Adipose tissue (tissue), 3 donors: ENCODE data around the gene SLC39A11. TPM values are rescaled to one million over a fixed set of nuclear protein-coding genes. Genes with fewer than 3 reads are reported as not detected.
"Not testable (repeated sequence)": the region's sequence is repeated elsewhere in the genome, so short reads cannot be mapped to it uniquely, and the experiment has no call there.

ENCODE experiments used
- H3K27ac ChIP-seq: one replicate; pipeline ENCODE4 v1.5.1; 2013; ENCODE audit warnings: low read depth, low read length
- WGBS, 3 donors: extraction: QIAGEN DNeasy Blood & Tissue Kit; methylation state at CpG; one replicate each; pipeline ENCODE4 v1.1.7; 2013; 5-methylcytosine and 5-hydroxymethylcytosine counted together
- polyA plus RNA-seq, 3 donors: library from polyadenylated mRNA; stranded (reverse); fragments of 200-250 nt; gene quantifications; one replicate each; pipeline ENCODE4 v1.2.3, GENCODE V29; 2013
- donor health status: healthy with polysubstance abuse.
- donor health status: Bipolar disorder and iron deficiency.
- donor health status: healthy.

The SLC39A11 gene
- polyA plus RNA-seq, 3 donors: 6.1 to 19.4 (median 7.6) TPM

GRCh38 chr17:73118139-73118538, 25.7 kb upstream of the SLC39A11 start:
- 86 to 94% (median 94%) methylated on average over 4 of the region's 4 CpGs for WGBS, 3 donors
- no peak overlapping the region for H3K27ac ChIP-seq

GRCh38 chr17:73112246-73112645, 19.8 kb upstream of the SLC39A11 start:
- 88 to 90% (median 89%) methylated on average over 5 of the region's 5 CpGs for WGBS, 3 donors
- no peak overlapping the region for H3K27ac ChIP-seq

GRCh38 chr17:73111386-73111785, 18.9 kb upstream of the SLC39A11 start:
- no peak overlapping the region for H3K27ac ChIP-seq
- 89% methylated on average over 6 of the region's 6 CpGs for WGBS, 3 donors

GRCh38 chr17:73107191-73107590, 14.7 kb upstream of the SLC39A11 start:
- H3K27ac ChIP-seq: no peak overlapping the region
- WGBS, 3 donors: 50 to 77% (median 51%) methylated on average over 4 of the region's 4 CpGs

- H3K27ac ChIP-seq: no peak overlapping the region
- WGBS, 3 donors: 61 to 92% (median 67%) methylated on average over 1 of the region's 1 CpG
These were observed 12.9 kb upstream of the SLC39A11 start for GRCh38 chr17:73105431-73105830.

- no peak overlapping the region for H3K27ac ChIP-seq
- WGBS, 3 donors: 90 to 95% (median 90%) methylated on average over 3 of the region's 3 CpGs
These were observed 12.0 kb upstream of the SLC39A11 start for GRCh38 chr17:73104450-73104849.

GRCh38 chr17:73103641-73104335, 11.3 kb upstream of the SLC39A11 start:
- no peak overlapping the region for H3K27ac ChIP-seq
- WGBS, 3 donors: 72 to 87% (median 75%) methylated on average over 12 of the region's 12 CpGs

- WGBS, 3 donors: 81 to 93% (median 86%) methylated on average over 6 of the region's 6 CpGs
- H3K27ac ChIP-seq: no peak overlapping the region
These were observed 8.5 kb upstream of the SLC39A11 start for GRCh38 chr17:73101031-73101430.

- WGBS, 3 donors: 90 to 94% (median 94%) methylated on average over 2 of the region's 2 CpGs
- no peak overlapping the region for H3K27ac ChIP-seq
These were observed 7.9 kb upstream of the SLC39A11 start for GRCh38 chr17:73100363-73100762.

- H3K27ac ChIP-seq: no peak overlapping the region
- WGBS, 3 donors: 45 to 67% (median 46%) methylated on average over 10 of the region's 10 CpGs
These were observed 7.0 kb upstream of the SLC39A11 start for GRCh38 chr17:73099511-73099910.

- no peak overlapping the region for H3K27ac ChIP-seq
- whole genome bisulfite sequencing, 3 donors: 22 to 73% (median 68%) methylated on average over 5 of the region's 5 CpGs
These were observed 6.4 kb upstream of the SLC39A11 start for GRCh38 chr17:73098919-73099318.

GRCh38 chr17:73097973-73098765, 5.7 kb upstream of the SLC39A11 start:
- 81 to 85% (median 83%) methylated on average over 8 of the region's 8 CpGs for WGBS, 3 donors
- not testable (repeated sequence) for H3K27ac ChIP-seq

- WGBS, 3 donors: 53 to 76% (median 53%) methylated on average over 6 of the region's 6 CpGs
- H3K27ac ChIP-seq: no peak overlapping the region
These were observed 4.4 kb upstream of the SLC39A11 start for GRCh38 chr17:73096866-73097265.

GRCh38 chr17:73096211-73096610, 3.7 kb upstream of the SLC39A11 start:
- WGBS, 3 donors: 61 to 83% (median 68%) methylated on average over 6 of the region's 6 CpGs

GRCh38 chr17:73093286-73093685, 798 bp upstream of the SLC39A11 start:
- WGBS, 3 donors: 76 to 79% (median 76%) methylated on average over 8 to 9 of the region's 9 CpGs

More at GRCh38 chr17:73096211-73096610, 3.7 kb upstream of the SLC39A11 start:
- H3K27ac ChIP-seq: no peak overlapping the region

GRCh38 chr17:73091770-73092522, 542 bp downstream of the SLC39A11 start:
- 4 to 8% (median 8%) methylated on average over 17 to 20 of the region's 20 CpGs for WGBS, 3 donors
- no peak overlapping the region for H3K27ac ChIP-seq

More at GRCh38 chr17:73093286-73093685, 798 bp upstream of the SLC39A11 start:
- H3K27ac ChIP-seq: no peak overlapping the region

- no peak overlapping the region for H3K27ac ChIP-seq
- 30 to 43% (median 39%) methylated on average over 4 of the region's 4 CpGs for WGBS, 3 donors
These were observed 1.1 kb downstream of the SLC39A11 start for GRCh38 chr17:73091410-73091769.

- no peak overlapping the region for H3K27ac ChIP-seq
- 83 to 88% (median 87%) methylated on average over 11 of the region's 11 CpGs for WGBS, 3 donors
These were observed 1.9 kb downstream of the SLC39A11 start for GRCh38 chr17:73090396-73091202.
